IMR-90 (cell line): ENCODE data around the gene OOSP3. TPM values are rescaled to one million over a fixed set of nuclear protein-coding genes. Genes with fewer than 3 reads are reported as not detected.
"Not testable (repeated sequence)": the region's sequence is repeated elsewhere in the genome, so short reads cannot be mapped to it uniquely, and the experiment has no call there.

Source experiments
- ATAC-seq: fragments of 200-7000 bp; cut with Tn5 transposase; 2 replicates; pipeline ENCODE4 v1.9.1; 2020; ENCODE audit warnings: low read depth, mild to moderate bottlenecking, moderate library complexity
- BruUV-seq: library from RNA; stranded (reverse); fragments of 400-500 nt; replicated peaks from 2 replicates; lab custom pipeline; 2021; lab: Mats Ljungman, UMichigan
- CTCF ChIA-PET: fragments of 300-600 bp; formaldehyde crosslinking; extraction: SDS; loops from one replicate; lab custom pipeline; 2021; ENCODE audit warnings: antibody characterized with exemption; lab: Yijun Ruan, JAX
- POLR2A ChIA-PET: fragments of 300-600 bp; sonication (Branson Sonifier 250); formaldehyde crosslinking; loops from one replicate; lab custom pipeline; 2022; ENCODE audit warnings: antibody characterized with exemption; ENCODE audit not compliant: unreplicated experiment; lab: Charles Lee
- DNase-seq: peaks from one replicate; pipeline ENCODE4 v3.0.0; 2013
- H2AFZ ChIP-seq: replicated peaks from 2 replicates; pipeline ENCODE3; 2013; ENCODE audit warnings: low read length, mild to moderate bottlenecking; ENCODE audit not compliant: poor library complexity
- H2AK5ac ChIP-seq: 2 replicates; pipeline ENCODE4 v1.6.1; 2013; ENCODE audit warnings: low read depth, low read length, inconsistent platforms
- H2AK9ac ChIP-seq: replicated peaks from 2 replicates; pipeline ENCODE3; 2013; ENCODE audit warnings: mild to moderate bottlenecking, low read depth, low read length, moderate library complexity; ENCODE audit not compliant: poor library complexity
- H2BK120ac ChIP-seq: 2 replicates; pipeline ENCODE4 v1.6.1; 2013; ENCODE audit warnings: low read depth, low read length, inconsistent platforms
- H2BK15ac ChIP-seq: 3 replicates; pipeline ENCODE4 v1.6.1; 2013; ENCODE audit warnings: low read depth, low read length, inconsistent platforms
- H2BK20ac ChIP-seq: 2 replicates; pipeline ENCODE4 v1.6.1; 2013; ENCODE audit warnings: low read depth, mild to moderate bottlenecking, inconsistent platforms, low read length, moderate library complexity
- H2BK5ac ChIP-seq: 2 replicates; pipeline ENCODE4 v1.6.1; 2013; ENCODE audit warnings: mild to moderate bottlenecking, low read depth, low read length, inconsistent platforms; ENCODE audit not compliant: poor library complexity, severe bottlenecking
- H3K14ac ChIP-seq: replicated peaks from 2 replicates; pipeline ENCODE4 v1.6.1; 2013; ENCODE audit warnings: low read depth, low read length, inconsistent platforms
- H3K18ac ChIP-seq: 2 replicates; pipeline ENCODE4 v1.6.1; 2013; ENCODE audit warnings: low read depth, low read length, control low read depth
- H3K23ac ChIP-seq: 2 replicates; pipeline ENCODE4 v1.6.1; 2013; ENCODE audit warnings: low read depth, low read length, inconsistent platforms
- H3K27ac ChIP-seq: 2 replicates; pipeline ENCODE4 v1.5.1; 2013; ENCODE audit warnings: mild to moderate bottlenecking, control low read depth, low read length; ENCODE audit not compliant: insufficient read depth
- H3K27me3 ChIP-seq: 2 replicates; pipeline ENCODE4 v1.6.1; 2013; ENCODE audit warnings: low read length; ENCODE audit not compliant: control insufficient read depth, insufficient read depth
- H3K36me3 ChIP-seq: 2 replicates; pipeline ENCODE4 v1.6.1; 2013; ENCODE audit warnings: low read length, mixed read lengths; ENCODE audit not compliant: control insufficient read depth, insufficient read depth
- H3K4ac ChIP-seq: 2 replicates; pipeline ENCODE4 v1.6.1; 2013; ENCODE audit warnings: low read depth, low read length, inconsistent platforms
- H3K4me1 ChIP-seq: 2 replicates; pipeline ENCODE4 v1.6.1; 2013; ENCODE audit warnings: low read length, mixed read lengths; ENCODE audit not compliant: control insufficient read depth, insufficient read depth
- H3K4me2 ChIP-seq: 2 replicates; pipeline ENCODE4 v1.6.1; 2013; ENCODE audit warnings: low read depth, mild to moderate bottlenecking, control low read depth, low read length, moderate library complexity
- H3K4me3 ChIP-seq: 2 replicates; pipeline ENCODE4 v1.5.1; 2013; ENCODE audit warnings: low read depth, mild to moderate bottlenecking, control low read depth, low read length, moderate library complexity; ENCODE audit not compliant: insufficient read depth
- H3K56ac ChIP-seq: 2 replicates; pipeline ENCODE4 v1.6.1; 2013; ENCODE audit warnings: low read length, inconsistent platforms; ENCODE audit not compliant: insufficient read depth; ENCODE audit errors: extremely low read depth
- H3K79me1 ChIP-seq, 2 experiments: 2 replicates each; pipeline ENCODE4 v1.6.1; 2013; ENCODE audit warnings: low read length in 2 of 2, inconsistent platforms in 1 of 2, low read depth in 1 of 2
- H3K9ac ChIP-seq: 2 replicates; pipeline ENCODE4 v1.6.1; 2013; ENCODE audit warnings: low read depth, low read length, control low read depth
- H3K9me1 ChIP-seq: 2 replicates; pipeline ENCODE4 v1.6.1; 2013; ENCODE audit warnings: low read length, inconsistent platforms; ENCODE audit not compliant: insufficient read depth
- H3K9me3 ChIP-seq: 2 replicates; pipeline ENCODE4 v1.6.1; 2013; ENCODE audit warnings: low read length; ENCODE audit not compliant: control insufficient read depth, insufficient read depth
- H4K20me1 ChIP-seq: 2 replicates; pipeline ENCODE4 v1.6.1; 2013; ENCODE audit warnings: low read length, inconsistent platforms; ENCODE audit not compliant: insufficient read depth
- H4K5ac ChIP-seq: 2 replicates; pipeline ENCODE4 v1.6.1; 2013; ENCODE audit warnings: mild to moderate bottlenecking, low read depth, low read length, control low read depth
- H4K8ac ChIP-seq, 2 experiments: 2 replicates each; pipeline ENCODE4 v1.6.1; 2013; ENCODE audit warnings: low read depth in 2 of 2, low read length in 2 of 2, control low read depth in 1 of 2, inconsistent platforms in 1 of 2
- H4K91ac ChIP-seq: 2 replicates; pipeline ENCODE4 v1.6.1; 2013; ENCODE audit warnings: low read depth, low read length, inconsistent platforms; ENCODE audit not compliant: insufficient read depth
- WGBS, 2 experiments: methylation state at CpG; one replicate each; pipeline versions ENCODE4 v1.1.5 to v1.1.7; 2013; ENCODE audit warnings: missing lambda C conversion rate in 2 of 2; ENCODE audit not compliant: insufficient read length in 1 of 2; ENCODE audit errors: extremely low coverage in 2 of 2; 5-methylcytosine and 5-hydroxymethylcytosine counted together
- dilution Hi-C: fragments of 300-500 bp; cut with HindIII; formaldehyde crosslinking; loops from one replicate; pipeline ENCODE4 v1.14.3; 2018; ENCODE audit warnings: low sequenced_read_pairs; ENCODE audit not compliant: unreplicated experiment
- in situ Hi-C: fragments of 300-500 bp; cut with MboI; formaldehyde crosslinking; loops from 3 replicates; pipeline ENCODE4 v1.14.3; 2019; ENCODE audit warnings: low sequenced_read_pairs, inconsistent platforms, mixed read lengths
- intact Hi-C: fragments of 100-400 bp; cut with micrococcal nuclease; formaldehyde crosslinking; loops from 2 replicates; pipeline ENCODE4 v1.10.0; 2022
- polyA plus RNA-seq, 3 experiments: library from polyadenylated mRNA; depleted of rRNA; stranded (reverse); fragments of >200 nt; gene quantifications; 2 replicates each; pipeline ENCODE4 v1.2.3, GENCODE V29; 2012; ENCODE audit warnings: low replicate concordance in 1 of 3
- total RNA-seq: library from RNA; depleted of rRNA; stranded (reverse); fragments of >200 nt; gene quantifications from 2 replicates; pipeline ENCODE4 v1.2.3, GENCODE V29; 2012

OOSP3 gene
- total and polyA plus RNA-seq, 2 of the 4 experiments (the other 2 are of a cell fraction), result not detected

DNA sequence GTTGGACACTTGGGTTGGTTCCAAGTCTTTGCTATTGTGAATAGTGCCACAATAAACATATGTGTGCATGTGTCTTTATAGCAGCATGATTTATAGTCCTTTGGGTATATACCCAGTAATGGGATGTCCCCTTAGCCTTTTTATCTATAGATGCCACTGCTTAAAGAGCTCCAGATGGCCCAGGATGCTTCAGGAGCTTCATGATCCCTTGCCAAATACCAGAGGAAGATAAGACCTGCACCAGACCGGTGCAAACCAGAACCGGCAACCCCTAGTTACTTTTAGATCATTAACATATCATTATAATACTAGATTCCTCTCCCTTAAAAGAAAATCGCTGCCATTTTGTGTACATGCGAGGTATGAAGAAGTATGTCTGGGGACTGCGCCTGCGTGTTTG, 30.1 kb upstream of the OOSP3 start:
- BruUV-seq, H2BK120ac ChIP-seq, POLR2A ChIA-PET: not testable (repeated sequence)

More for the DNA sequence above, 30.1 kb upstream of the OOSP3 start:
- in situ Hi-C loops, result loop anchor here (25.0 kb wide), 1 partner anchor 339 kb away; the partner anchor contains the start of gene MS4A6A
- H4K8ac ChIP-seq, intact Hi-C loops, H3K27ac ChIP-seq, H3K4ac ChIP-seq, H3K4me3 ChIP-seq, H3K36me3 ChIP-seq, H2AK5ac ChIP-seq, ATAC-seq, H4K91ac ChIP-seq, DNase-seq, H2BK20ac ChIP-seq, H3K9ac ChIP-seq, H2AFZ ChIP-seq, H3K18ac ChIP-seq, H4K20me1 ChIP-seq, CTCF ChIA-PET, H3K9me3 ChIP-seq, H2BK15ac ChIP-seq, H3K23ac ChIP-seq, H2BK5ac ChIP-seq, H3K4me1 ChIP-seq, H3K4me2 ChIP-seq, H2AK9ac ChIP-seq, H3K56ac ChIP-seq, H3K14ac ChIP-seq, H3K79me1 ChIP-seq, H3K9me1 ChIP-seq, H4K5ac ChIP-seq, H3K27me3 ChIP-seq, dilution Hi-C loops: not testable (repeated sequence)
- no CpG with 5 or more reads among the region's 6 CpGs for WGBS, 2 experiments
